ENCODE results near the gene CCDC8. TPM values are rescaled to one million over a fixed set of nuclear protein-coding genes. Genes with fewer than 3 reads are reported as not detected.

Gene CCDC8
- polyA plus RNA-seq, 1 donor from 2014 or later, result 0.84 TPM

DNA sequence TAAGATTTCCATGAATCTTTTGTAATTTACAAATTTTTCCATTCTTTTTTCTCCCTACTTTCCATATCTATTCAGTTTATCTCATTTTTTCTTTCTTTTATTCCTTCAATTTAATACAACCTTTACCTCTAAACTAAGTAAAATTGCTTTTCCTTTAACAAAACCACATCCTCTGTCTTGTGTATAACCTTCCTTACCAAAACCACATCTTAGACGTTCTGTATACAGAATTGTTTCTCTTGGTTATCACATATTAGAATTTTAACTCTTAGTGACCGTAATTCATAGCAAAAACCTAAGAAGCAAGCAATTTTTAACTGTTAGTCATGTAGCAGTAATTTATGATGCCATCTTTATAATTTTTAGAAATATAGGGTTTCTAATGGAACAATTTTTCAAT, 51.4 kb downstream of the CCDC8 start (continued):
- TF ChIP-seq MXI1 (conservative IDR thresholded peaks at IDR 0.05; ENCODE audit: poor library complexity, severe bottlenecking), result no peak

Other genes with a start within 250 kb of the CCDC8 start
- gene IGFL1, start 183.8 kb downstream of the CCDC8 start, polyA plus RNA-seq, result not detected in 2 replicates
- 2.0 and 2.1 TPM in 2 replicates for gene HIF3A, start 116.5 kb downstream of the CCDC8 start, polyA plus RNA-seq
- 99.3 and 120 TPM in 2 replicates for gene PPP5C, start 66.5 kb downstream of the CCDC8 start, polyA plus RNA-seq
- gene PNMA8C, start 15.4 kb upstream of the CCDC8 start, polyA plus RNA-seq, result 16.1 and 17.2 TPM in 2 replicates
- gene PNMA8A, start 58.0 kb upstream of the CCDC8 start, polyA plus RNA-seq, result 234 and 238 TPM in 2 replicates
- gene PNMA8B, start 82.3 kb upstream of the CCDC8 start, polyA plus RNA-seq, result 9.9 and 10.1 TPM in 2 replicates
- gene CALM3, start 187.8 kb upstream of the CCDC8 start, polyA plus RNA-seq, result 630 and 647 TPM in 2 replicates
- not detected in 2 replicates for gene PTGIR, start 211.5 kb upstream of the CCDC8 start, polyA plus RNA-seq
- gene GNG8, start 222.6 kb upstream of the CCDC8 start, polyA plus RNA-seq, result not detected in 2 replicates
- gene DACT3, start 247.6 kb upstream of the CCDC8 start, polyA plus RNA-seq, result 29.3 and 32.5 TPM in 2 replicates

All from neural cell (in vitro differentiated cells).